GM12878 (cell line): Measurements from ENCODE around the gene FABP6.

ENCODE experiments used
- CTCF ChIP-seq, 3 experiments: IDR thresholded peaks in 2 of 3; conservative IDR thresholded peaks in 1 of 3; 2 replicates each; pipeline ENCODE4 v1.5.1; 2011; ENCODE audit warnings: low read depth in 3 of 3, low read length in 3 of 3, mild to moderate bottlenecking in 3 of 3, control low read depth in 2 of 3, moderate library complexity in 2 of 3, inconsistent platforms in 1 of 3, mixed read lengths in 1 of 3; ENCODE audit not compliant: control insufficient read depth in 2 of 3, insufficient read depth in 1 of 3; ENCODE audit errors: extremely low read depth in 1 of 3
- ESRRA ChIP-seq: IDR thresholded peaks from 2 replicates; pipeline ENCODE4 v1.6.1; 2012; ENCODE audit warnings: mild to moderate bottlenecking, low read length, improper control_type of control experiment
- EZH2 ChIP-seq: IDR thresholded peaks from 2 replicates; pipeline ENCODE4 v1.6.1; 2012; ENCODE audit warnings: low read depth, mild to moderate bottlenecking, control low read depth, inconsistent platforms, low read length, borderline replicate concordance; ENCODE audit not compliant: control insufficient read depth
- HDAC2 ChIP-seq: fragments of 200-600 bp; sonication (generic); IDR thresholded peaks from 2 replicates; pipeline ENCODE4 v1.6.1; 2017
- PAX5 ChIP-seq: IDR thresholded peaks from 2 replicates; pipeline ENCODE4 v1.6.1; 2011; ENCODE audit warnings: low read depth, low read length, borderline replicate concordance
- USF1 ChIP-seq: IDR thresholded peaks from 2 replicates; pipeline ENCODE4 v1.6.1; 2011; ENCODE audit warnings: borderline replicate concordance, low read depth, mild to moderate bottlenecking, moderate library complexity, mixed read lengths, low read length; ENCODE audit not compliant: insufficient read depth; ENCODE audit errors: extremely low read length

- TF ChIP-seq ESRRA (no peak), PAX5 (no peak), USF1 (no peak), HDAC2 (no peak), CTCF (IDR thresholded peaks at IDR 0.05 in 2 of 3, conservative IDR thresholded peaks at IDR 0.05 in 1 of 3; ENCODE audit: control insufficient read depth in 2 of 3, extremely low read depth in 1 of 3, insufficient read depth in 1 of 3, low read depth in 3 of 3, low read length in 3 of 3) (no peak), EZH2 (no peak)
These were observed 22.2 kb upstream of the FABP6 start for GRCh38 chr5:160207061-160207460.
